Measurements from ENCODE around the gene GPR137. TPM values are rescaled to one million over a fixed set of nuclear protein-coding genes. Genes with fewer than 3 reads are reported as not detected.

Gene GPR137
- total and polyA plus RNA-seq, 9 of the 15 experiments (the other 6 are each of a cell fraction or from before 2014, with no cell fraction given): 0.32 to 26.7 (median 10.7) TPM

DNA sequence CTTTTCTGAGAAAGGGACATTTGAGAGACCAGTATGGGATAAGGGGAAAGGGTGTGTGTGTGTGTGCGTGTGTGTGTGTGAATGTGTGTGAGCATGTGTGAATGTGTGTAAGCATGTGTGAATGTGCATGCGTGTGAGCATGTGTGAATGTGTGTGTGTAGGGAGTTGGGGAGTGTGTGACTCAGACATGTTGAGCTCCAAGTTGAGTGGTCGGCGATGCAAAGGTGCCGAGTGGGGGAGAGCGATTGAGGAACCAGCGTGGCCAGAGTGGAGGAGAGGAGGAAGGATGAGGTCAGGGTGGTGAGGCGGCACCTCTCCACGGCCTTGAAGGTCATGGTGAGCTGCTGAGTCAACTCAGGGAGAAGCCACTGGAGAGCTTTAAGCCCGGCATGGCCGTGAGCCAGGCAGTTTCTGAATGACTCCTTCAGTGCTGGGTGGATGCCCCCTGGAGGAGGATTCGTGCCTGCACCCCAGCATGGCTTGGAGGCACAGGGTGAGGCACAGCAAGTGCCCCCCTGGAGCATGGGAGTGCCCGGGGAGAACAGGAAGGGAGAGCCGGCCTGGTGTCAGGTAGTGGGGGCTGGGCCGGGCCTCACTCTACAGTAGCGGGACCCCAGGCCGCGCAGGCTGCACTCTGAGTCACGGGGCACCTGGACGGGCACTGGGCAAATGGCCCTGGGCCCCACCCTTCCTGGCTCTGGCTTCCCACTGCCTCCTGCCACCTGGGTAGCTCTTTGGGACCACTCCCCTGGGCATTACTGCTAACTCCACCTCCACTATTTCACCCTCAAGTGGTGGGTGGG lies 46.1 kb downstream of the GPR137 start (continued):
- TF ChIP-seq CCAR2 (IDR thresholded peaks at IDR 0.05; ENCODE audit: low read depth, low read length) (no peak), KLF16 (IDR thresholded peaks at IDR 0.05) (no peak), ZNF561 (CRISPR knock-in tag; conservative IDR thresholded peaks at IDR 0.05) (no peak), ZNF23 (CRISPR knock-in tag; IDR thresholded peaks at IDR 0.05) (no peak), LCOR (CRISPR knock-in tag; IDR thresholded peaks at IDR 0.05) (no peak), FOXK1 (CRISPR knock-in tag; IDR thresholded peaks at IDR 0.05; ENCODE audit: borderline replicate concordance) (no peak), CHD4 (IDR thresholded peaks at IDR 0.05; ENCODE audit: insufficient read depth, insufficient replicate concordance, low read depth, low read length, poor library complexity, severe bottlenecking) (no peak), SNIP1 (IDR thresholded peaks at IDR 0.05; ENCODE audit: low read depth) (0 out of 2 replicates have a peak, but pooled peaks have one; percentile 41), ZNF444 (CRISPR knock-in tag; IDR thresholded peaks at IDR 0.05) (no peak), E2F3 (CRISPR knock-in tag; IDR thresholded peaks at IDR 0.05) (no peak), SETDB1 (IDR thresholded peaks at IDR 0.05; ENCODE audit: low read length) (no peak), ZNF586 (CRISPR knock-in tag; conservative IDR thresholded peaks at IDR 0.05) (no peak), ZNF76 (CRISPR knock-in tag; IDR thresholded peaks at IDR 0.05; ENCODE audit: borderline replicate concordance) (no peak), ELF1 (tag; IDR thresholded peaks at IDR 0.05) (no peak), ZNF41 (CRISPR knock-in tag; conservative IDR thresholded peaks at IDR 0.05) (no peak), GTF2E2 (tag; IDR thresholded peaks at IDR 0.05) (no peak), POLR2A (conservative IDR thresholded peaks at IDR 0.05) (0 out of 2 replicates have a peak, but pooled peaks have one; percentile 53), RBM39 (optimal IDR thresholded peaks at IDR 0.05; ENCODE audit: low read depth, low read length) (no peak), SIX5 (IDR thresholded peaks at IDR 0.05; ENCODE audit: borderline replicate concordance in 1 of 2, insufficient read depth in 1 of 2, low read depth in 1 of 2, low read length in 2 of 2) (no peak), ZNF77 (CRISPR knock-in tag; IDR thresholded peaks at IDR 0.05) (no peak), EGR1 (conservative IDR thresholded peaks at IDR 0.05) (no peak), BRD9 (IDR thresholded peaks at IDR 0.05; ENCODE audit: low read depth, partially characterized antibody) (peak; percentile 87), ESRRB (CRISPR knock-in tag; IDR thresholded peaks at IDR 0.05; ENCODE audit: borderline replicate concordance) (no peak)
- TF ChIP-seq, protein P1, sequence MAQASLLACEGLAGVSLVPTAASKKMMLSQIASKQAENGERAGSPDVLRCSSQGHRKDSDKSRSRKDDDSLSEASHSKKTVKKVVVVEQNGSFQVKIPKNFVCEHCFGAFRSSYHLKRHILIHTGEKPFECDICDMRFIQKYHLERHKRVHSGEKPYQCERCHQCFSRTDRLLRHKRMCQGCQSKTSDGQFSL (CRISPR knock-in tag; IDR thresholded peaks at IDR 0.05): peak; percentile 46; the same call in 1 of the 2 replicates
- TF ChIP-seq, protein P1 (tag; IDR thresholded peaks at IDR 0.05): no peak; a peak in 1 of 4 replicates
- TF ChIP-seq, protein P2, sequence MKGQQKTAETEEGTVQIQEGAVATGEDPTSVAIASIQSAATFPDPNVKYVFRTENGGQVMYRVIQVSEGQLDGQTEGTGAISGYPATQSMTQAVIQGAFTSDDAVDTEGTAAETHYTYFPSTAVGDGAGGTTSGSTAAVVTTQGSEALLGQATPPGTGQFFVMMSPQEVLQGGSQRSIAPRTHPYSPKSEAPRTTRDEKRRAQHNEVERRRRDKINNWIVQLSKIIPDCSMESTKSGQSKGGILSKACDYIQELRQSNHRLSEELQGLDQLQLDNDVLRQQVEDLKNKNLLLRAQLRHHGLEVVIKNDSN (CRISPR knock-in tag; IDR thresholded peaks at IDR 0.05): no peak
- TF ChIP-seq, protein P3, sequence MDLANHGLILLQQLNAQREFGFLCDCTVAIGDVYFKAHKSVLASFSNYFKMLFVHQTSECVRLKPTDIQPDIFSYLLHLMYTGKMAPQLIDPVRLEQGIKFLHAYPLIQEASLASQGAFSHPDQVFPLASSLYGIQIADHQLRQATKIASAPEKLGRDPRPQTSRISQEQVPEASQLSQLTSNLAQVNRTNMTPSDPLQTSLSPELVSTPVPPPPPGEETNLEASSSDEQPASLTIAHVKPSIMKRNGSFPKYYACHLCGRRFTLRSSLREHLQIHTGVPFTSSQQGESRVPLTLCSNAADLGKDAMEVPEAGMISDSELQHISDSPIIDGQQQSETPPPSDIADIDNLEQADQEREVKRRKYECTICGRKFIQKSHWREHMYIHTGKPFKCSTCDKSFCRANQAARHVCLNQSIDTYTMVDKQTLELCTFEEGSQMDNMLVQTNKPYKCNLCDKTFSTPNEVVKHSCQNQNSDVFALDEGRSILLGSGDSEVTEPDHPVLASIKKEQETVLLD (IDR thresholded peaks at IDR 0.05): peak; percentile 91
